ENCODE results near the gene WDFY2. TPM values are rescaled to one million over a fixed set of nuclear protein-coding genes. Genes with fewer than 3 reads are reported as not detected.

WDFY2 gene
- total RNA-seq, 1 donor from 2014 or later = 11.1 TPM

DNA sequence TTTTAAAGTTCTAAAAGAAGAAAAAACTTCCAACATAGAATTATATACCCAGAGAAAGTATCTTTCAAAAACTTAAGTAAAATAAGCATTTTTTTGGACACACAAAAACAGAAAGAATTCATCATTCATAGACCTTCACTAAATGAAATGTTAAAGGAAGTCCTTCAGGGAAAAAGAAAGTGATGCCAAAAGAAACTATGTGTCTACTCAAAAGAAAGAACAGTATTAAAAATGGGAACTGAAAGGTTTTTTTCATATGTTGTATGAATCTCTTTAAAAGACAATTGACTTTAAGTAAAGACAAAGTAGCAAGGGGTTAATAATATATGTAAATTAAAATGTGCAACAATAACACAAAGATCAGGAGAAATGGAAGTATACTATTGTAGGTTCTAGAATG is 123.2 kb downstream of the WDFY2 start:
- no peak overlapping the region for H3K4me3 Mint-ChIP-seq
- DNase-seq = no peak
- H3K9me3 Mint-ChIP-seq = peaks cover 13% of the 10 kb centered on the region
- H3K27ac Mint-ChIP-seq = no peak overlapping the region
- intact Hi-C loops (cut with micrococcal nuclease) = no loop called here
- H3K4me1 Mint-ChIP-seq = no peaks in the 10 kb centered on the region
- H3K27me3 Mint-ChIP-seq = no peaks in the 10 kb centered on the region
- H3K36me3 Mint-ChIP-seq (ENCODE audit: low read depth) = peaks cover 19% of the 10 kb centered on the region

DNA sequence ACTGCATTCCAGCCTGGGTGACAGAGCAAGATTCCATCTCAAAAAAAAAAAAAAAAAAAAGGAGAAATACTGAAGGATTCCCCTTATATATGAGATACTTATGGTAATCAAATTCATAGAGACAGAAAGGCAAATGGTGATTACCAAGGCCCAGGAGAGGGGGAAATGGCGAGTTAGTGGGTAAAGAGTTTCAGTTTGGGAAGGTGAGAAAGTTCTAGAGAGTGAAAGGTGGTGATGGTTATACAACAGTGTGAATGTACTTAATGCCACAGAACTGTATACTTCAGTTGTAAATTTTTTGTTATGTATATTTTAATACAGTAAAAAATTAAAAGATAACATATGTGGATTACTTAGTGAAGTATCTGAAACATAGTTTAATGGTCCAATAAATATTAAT is 129.5 kb downstream of the WDFY2 start:
- Mint-ChIP-seq H3K4me3 (no peak overlapping the region), H3K4me1 (no peaks in the 10 kb centered on the region), H3K27me3 (no peaks in the 10 kb centered on the region), H3K36me3 (ENCODE audit: low read depth) (peaks cover 3% of the 10 kb centered on the region), H3K9me3 (peaks cover 5% of the 10 kb centered on the region), H3K27ac (no peak overlapping the region)
- intact Hi-C loops (cut with micrococcal nuclease) = loop anchor here (10.0 kb wide), 1 partner anchor 51 kb away; no protein-coding TSS in a partner anchor
- DNase-seq = no peak

DNA sequence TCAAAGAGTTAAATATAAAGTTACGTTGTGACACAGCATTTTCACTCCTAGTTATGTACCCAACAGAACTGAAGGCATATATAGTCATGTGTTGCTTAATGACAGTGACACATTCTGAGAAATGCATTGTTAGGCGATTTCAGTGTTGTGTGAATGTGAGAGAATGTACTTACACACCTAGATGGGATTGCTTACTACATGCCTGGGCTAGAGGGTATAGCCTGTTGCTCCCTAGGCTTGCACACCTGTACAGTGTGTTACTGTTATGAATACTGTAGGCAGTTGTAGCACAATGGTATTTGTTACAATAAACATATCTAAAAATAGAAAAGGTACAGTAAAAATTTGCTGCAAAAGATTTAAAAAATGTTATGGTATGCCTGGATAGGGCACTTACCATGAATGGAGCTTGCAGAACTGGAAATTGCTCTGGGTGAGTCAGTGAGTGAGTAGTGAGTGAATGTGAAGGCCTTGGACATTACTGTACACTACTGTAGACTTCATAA is 130.5 kb downstream of the WDFY2 start:
- Mint-ChIP-seq H3K9me3 (peaks cover 5% of the 10 kb centered on the region), H3K27ac (no peak overlapping the region), H3K27me3 (no peaks in the 10 kb centered on the region), H3K36me3 (ENCODE audit: low read depth) (peaks cover 3% of the 10 kb centered on the region), H3K4me1 (no peaks in the 10 kb centered on the region), H3K4me3 (no peak overlapping the region)
- intact Hi-C loops (cut with micrococcal nuclease) = loop anchor here (10.0 kb wide), 1 partner anchor 50 kb away; no protein-coding TSS in a partner anchor
- no peak for DNase-seq

DNA sequence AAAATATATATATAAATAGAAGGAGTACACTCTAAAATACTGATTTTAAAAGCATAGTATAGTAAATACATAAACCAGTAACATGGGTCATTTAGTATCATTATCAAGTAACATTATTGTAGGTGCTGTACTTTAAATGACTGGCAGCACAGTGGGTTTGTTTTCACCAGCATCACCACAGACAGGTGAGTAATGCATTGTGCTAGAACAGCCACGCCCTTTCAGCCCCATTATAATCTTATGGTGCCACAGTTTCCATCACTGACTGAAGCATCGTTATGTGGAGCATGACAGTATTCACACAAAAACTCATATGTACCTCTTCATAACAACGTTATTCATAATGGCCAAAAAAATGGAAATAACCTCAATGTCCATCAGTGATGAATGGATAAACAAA is 131.4 kb downstream of the WDFY2 start:
- Mint-ChIP-seq H3K4me1 (no peaks in the 10 kb centered on the region), H3K27ac (no peak overlapping the region), H3K27me3 (no peaks in the 10 kb centered on the region), H3K4me3 (no peak overlapping the region), H3K36me3 (ENCODE audit: low read depth) (peaks cover 3% of the 10 kb centered on the region), H3K9me3 (peaks cover 3% of the 10 kb centered on the region)
- intact Hi-C loops (cut with micrococcal nuclease) = loop anchor here (10.0 kb wide), 1 partner anchor 49 kb away; no protein-coding TSS in a partner anchor
- no peak for DNase-seq

DNA sequence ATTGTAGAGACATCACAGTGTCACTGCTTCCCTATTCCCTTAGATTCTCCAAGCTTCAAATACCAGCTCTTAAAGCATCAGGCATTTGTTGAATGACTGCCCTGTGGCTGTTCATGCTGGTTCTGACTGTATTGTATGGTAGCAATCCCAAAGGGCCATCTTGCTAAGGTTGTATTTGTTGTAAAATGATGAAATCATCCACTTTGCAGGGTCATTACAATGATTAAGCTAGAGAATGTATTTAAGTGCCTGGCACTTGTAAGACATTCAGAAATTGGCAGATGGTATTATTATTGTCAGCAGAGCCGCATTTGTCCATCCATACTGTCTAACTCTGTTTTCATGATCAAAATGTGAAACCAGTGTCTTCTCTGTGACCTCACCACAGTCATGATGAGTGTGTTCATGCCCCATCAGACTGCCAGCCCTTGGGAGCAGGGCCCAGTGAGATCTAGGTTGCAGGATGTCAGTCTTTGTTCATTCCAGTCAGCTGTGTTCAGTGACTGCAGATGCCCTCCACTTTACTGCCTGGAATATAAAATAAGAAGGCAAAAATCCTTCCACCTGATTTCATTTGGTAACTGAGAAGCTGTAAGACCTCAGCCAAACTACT is 133.6 kb downstream of the WDFY2 start:
- H3K4me1 Mint-ChIP-seq = no peaks in the 10 kb centered on the region
- H3K27me3 Mint-ChIP-seq = no peaks in the 10 kb centered on the region
- H3K27ac Mint-ChIP-seq = no peak overlapping the region
- intact Hi-C loops (cut with micrococcal nuclease) = loop anchor here (10.0 kb wide), 1 partner anchor 47 kb away; no protein-coding TSS in a partner anchor
- no peaks in the 10 kb centered on the region for H3K9me3 Mint-ChIP-seq
- no peak for DNase-seq
- no peaks in the 10 kb centered on the region for H3K36me3 Mint-ChIP-seq (ENCODE audit: low read depth)
- no peak overlapping the region for H3K4me3 Mint-ChIP-seq

DNA sequence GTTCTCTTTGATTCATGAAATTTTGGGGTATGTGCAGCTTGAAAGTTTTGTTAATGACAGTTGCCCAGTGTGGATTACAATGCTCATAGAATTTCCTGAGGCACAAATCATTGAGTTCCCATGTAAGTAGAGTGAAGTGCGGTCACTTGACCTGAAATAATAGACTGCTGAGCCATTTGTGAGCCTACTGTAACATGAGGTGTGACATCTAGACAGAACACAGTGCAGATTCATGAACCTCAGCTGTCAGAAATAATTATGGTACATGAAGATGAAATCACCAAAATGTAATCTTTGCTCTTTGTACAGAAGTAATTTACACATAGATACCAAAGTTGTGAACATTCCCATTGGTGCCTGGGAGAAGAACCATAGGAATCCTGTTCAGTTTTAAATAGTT is 135.1 kb downstream of the WDFY2 start:
- Mint-ChIP-seq H3K27me3 (no peaks in the 10 kb centered on the region), H3K4me3 (no peak overlapping the region), H3K4me1 (no peaks in the 10 kb centered on the region), H3K27ac (no peak overlapping the region), H3K9me3 (no peaks in the 10 kb centered on the region), H3K36me3 (ENCODE audit: low read depth) (no peaks in the 10 kb centered on the region)
- no peak for DNase-seq
- intact Hi-C loops (cut with micrococcal nuclease) = loop anchor here (10.0 kb wide), 1 partner anchor 45 kb away; no protein-coding TSS in a partner anchor

DNA sequence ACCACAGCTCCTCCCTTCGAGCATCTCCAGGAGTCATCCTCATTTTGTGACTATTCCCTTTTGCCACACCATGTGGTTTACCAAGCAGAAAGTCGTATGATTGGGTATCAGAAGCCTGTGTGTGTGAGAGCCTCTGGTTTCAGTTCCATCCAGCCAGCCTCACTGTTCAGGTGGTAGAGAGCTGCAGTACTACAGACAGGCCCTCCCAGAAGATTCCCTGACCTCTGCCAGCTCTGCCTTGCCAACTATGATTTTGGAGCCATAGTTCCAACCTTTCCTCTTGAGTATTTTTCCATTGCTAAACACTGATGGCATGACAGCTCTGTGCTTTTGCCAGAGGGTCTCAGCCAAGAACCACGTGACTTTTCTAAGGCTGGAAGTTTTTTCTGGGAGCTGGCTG is 137.2 kb downstream of the WDFY2 start:
- no peak overlapping the region for H3K27ac Mint-ChIP-seq
- no peaks in the 10 kb centered on the region for H3K9me3 Mint-ChIP-seq
- no peaks in the 10 kb centered on the region for H3K4me1 Mint-ChIP-seq
- DNase-seq = no peak
- H3K36me3 Mint-ChIP-seq (ENCODE audit: low read depth) = peaks cover 2% of the 10 kb centered on the region
- H3K4me3 Mint-ChIP-seq = no peak overlapping the region
- intact Hi-C loops (cut with micrococcal nuclease) = no loop called here
- H3K27me3 Mint-ChIP-seq = no peaks in the 10 kb centered on the region

DNA sequence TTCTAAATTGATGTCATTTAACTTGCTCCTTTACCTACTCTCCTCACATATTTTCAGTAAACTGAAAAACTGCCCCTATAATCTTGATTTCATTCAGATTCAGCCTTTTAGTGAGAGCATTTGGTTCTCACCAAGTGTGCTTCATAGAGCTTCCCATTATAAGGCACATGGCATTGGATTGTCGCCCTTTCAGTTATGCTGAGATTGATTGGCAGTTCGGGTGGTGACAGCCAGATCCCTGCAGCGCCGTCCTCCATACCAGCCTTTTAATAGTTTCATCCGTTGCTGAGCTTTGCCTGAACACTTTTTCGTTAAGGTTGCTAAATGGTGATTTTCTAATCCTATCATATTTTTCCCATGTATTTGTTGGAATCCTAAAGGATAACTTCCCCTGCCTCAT is 139.3 kb downstream of the WDFY2 start:
- H3K4me3 Mint-ChIP-seq = no peak overlapping the region
- no peaks in the 10 kb centered on the region for H3K9me3 Mint-ChIP-seq
- no peak overlapping the region for H3K27ac Mint-ChIP-seq
- peaks cover 8% of the 10 kb centered on the region for H3K36me3 Mint-ChIP-seq (ENCODE audit: low read depth)
- intact Hi-C loops (cut with micrococcal nuclease) = no loop called here
- no peaks in the 10 kb centered on the region for H3K27me3 Mint-ChIP-seq
- H3K4me1 Mint-ChIP-seq = peaks cover 3% of the 10 kb centered on the region
- no peak for DNase-seq

DNA sequence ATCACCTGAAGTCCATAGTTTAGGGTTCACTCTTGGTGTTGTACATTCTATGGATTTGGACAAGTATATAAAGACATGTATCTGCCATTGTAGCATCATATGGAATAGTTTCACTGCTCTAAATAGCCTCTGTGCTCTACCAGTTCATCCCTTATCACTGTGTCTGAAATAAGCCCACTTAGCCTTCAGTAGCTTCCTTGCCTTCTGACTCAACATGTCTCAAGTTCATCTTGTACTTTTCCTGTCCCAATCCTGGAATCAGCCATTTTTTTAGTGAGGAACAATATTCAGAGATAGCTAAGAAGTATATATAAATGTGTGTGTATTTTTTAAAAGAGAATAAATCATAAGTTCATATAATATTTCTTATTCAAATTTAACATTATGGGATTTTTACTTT is 140.5 kb downstream of the WDFY2 start:
- Mint-ChIP-seq H3K27ac (no peak overlapping the region), H3K4me1 (peaks cover 3% of the 10 kb centered on the region), H3K36me3 (ENCODE audit: low read depth) (peaks cover 8% of the 10 kb centered on the region), H3K4me3 (no peak overlapping the region), H3K27me3 (no peaks in the 10 kb centered on the region), H3K9me3 (no peaks in the 10 kb centered on the region)
- intact Hi-C loops (cut with micrococcal nuclease) = no loop called here
- no peak for DNase-seq

DNA sequence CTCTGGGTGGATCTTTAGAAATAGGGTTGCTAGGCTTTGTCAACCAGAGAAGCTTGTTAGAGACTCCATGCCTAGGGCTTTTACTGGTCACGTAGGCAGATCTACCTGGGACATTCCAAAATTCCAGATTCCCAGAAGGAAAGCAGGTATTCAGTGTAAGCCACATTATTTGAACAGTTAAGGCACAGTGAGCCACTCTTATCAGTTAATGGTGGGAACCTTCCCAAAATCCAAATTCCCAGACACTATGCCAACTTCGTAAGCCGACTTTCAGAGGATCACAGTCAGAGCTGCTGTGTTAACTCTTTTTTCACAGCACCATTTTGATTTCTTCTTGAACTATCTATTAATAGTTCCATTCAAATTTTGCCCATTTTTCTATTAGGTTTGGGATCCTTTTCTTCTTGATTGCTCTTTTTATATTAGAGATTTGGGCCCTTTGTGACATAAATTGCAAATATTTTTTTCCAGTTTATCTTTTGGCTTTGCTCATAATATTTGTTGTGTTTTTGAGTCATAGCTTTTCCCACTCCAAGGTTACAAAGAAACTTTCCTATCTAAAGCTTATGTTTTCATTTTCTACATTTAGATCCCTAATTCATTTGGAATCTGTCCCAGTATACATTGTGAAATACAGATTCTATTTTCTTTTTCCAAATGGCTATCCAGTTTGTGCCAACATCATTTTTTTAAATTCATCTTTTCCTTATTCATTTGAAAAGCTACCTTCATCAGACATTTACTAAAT is 142.4 kb downstream of the WDFY2 start:
- no peak for DNase-seq
- peaks cover 10% of the 10 kb centered on the region for H3K36me3 Mint-ChIP-seq (ENCODE audit: low read depth)
- no peak overlapping the region for H3K4me3 Mint-ChIP-seq
- intact Hi-C loops (cut with micrococcal nuclease) = no loop called here
- no peak overlapping the region for H3K27ac Mint-ChIP-seq
- H3K4me1 Mint-ChIP-seq = peaks cover 5% of the 10 kb centered on the region
- H3K27me3 Mint-ChIP-seq = no peaks in the 10 kb centered on the region
- H3K9me3 Mint-ChIP-seq = no peaks in the 10 kb centered on the region

DNA sequence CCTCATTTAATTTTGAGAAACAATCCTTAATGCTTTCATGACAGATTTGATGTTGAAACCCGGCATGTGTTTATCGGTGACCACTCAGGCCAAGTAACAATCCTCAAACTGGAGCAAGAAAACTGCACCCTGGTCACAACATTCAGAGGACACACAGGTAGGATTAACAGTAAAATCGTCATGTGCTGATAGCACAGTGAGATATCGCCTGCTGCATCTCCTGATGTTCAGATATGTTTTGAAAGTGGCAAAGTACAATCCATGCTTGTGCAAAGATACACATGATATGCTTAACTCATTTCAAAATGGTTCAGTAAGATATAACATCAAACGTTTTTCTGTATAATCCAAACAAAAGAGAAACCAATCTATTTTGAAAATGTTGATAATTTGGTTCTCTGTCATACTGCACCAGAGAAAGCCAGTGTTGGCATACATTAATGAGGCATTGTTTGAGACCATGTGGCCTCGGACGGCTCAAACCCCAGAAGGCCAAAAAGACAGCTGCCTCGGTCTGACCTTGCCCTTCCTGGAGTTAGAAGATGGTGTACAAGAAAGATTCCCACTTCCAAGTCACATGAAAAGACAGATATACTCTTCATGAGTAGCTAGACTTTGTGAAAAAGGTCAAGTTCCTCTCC is 143.5 kb downstream of the WDFY2 start:
- Mint-ChIP-seq H3K4me1 (peaks cover 5% of the 10 kb centered on the region), H3K27ac (no peak overlapping the region), H3K9me3 (no peaks in the 10 kb centered on the region), H3K4me3 (no peak overlapping the region), H3K36me3 (ENCODE audit: low read depth) (peaks cover 14% of the 10 kb centered on the region), H3K27me3 (no peaks in the 10 kb centered on the region)
- intact Hi-C loops (cut with micrococcal nuclease) = no loop called here
- no peak for DNase-seq

DNA sequence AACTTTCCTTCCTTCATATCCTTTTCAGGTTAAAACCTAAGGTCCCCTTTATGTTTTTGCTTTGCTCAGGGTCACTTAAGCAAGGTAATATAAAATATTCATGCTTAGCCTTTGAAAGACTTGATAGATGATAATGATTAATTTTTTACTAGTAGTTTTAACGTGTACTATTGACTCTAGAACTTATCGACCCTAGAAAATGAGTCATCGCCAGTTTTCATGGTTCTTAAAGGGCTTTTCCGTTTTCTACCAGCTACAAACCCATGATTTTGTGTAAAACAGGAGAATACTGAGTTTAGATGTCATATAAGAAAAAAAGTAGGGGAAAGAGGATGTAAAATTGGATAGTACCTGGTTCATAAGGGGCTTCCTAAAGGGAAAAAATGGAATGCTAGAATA is 144.0 kb downstream of the WDFY2 start:
- Mint-ChIP-seq H3K4me3 (no peak overlapping the region), H3K27me3 (no peaks in the 10 kb centered on the region), H3K4me1 (peaks cover 6% of the 10 kb centered on the region), H3K36me3 (ENCODE audit: low read depth) (peaks cover 14% of the 10 kb centered on the region), H3K27ac (no peak overlapping the region), H3K9me3 (no peaks in the 10 kb centered on the region)
- intact Hi-C loops (cut with micrococcal nuclease) = no loop called here
- DNase-seq = no peak

DNA sequence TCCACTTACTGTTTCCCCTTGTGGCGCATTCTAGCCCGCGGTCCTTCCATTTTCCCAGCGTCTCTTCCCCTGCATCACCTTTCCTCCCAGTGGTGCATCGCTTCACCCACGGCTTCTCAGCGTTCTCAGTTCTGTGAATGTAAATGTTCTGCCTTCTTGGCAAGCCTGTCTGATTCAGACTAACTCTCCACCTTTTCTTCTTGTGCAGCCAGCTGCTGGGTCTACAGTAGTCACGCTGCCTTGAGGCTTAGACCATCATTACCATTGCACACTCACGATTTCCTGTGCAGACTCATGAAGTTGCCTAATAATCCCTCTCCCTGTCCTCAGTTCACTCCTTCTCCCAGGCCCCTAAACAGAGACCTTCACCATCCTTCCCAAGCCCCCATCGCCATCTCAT is 144.7 kb downstream of the WDFY2 start:
- no peak for DNase-seq
- no peaks in the 10 kb centered on the region for H3K27me3 Mint-ChIP-seq
- peaks cover 11% of the 10 kb centered on the region for H3K4me1 Mint-ChIP-seq
- H3K27ac Mint-ChIP-seq = no peak overlapping the region
- peaks cover 14% of the 10 kb centered on the region for H3K36me3 Mint-ChIP-seq (ENCODE audit: low read depth)
- H3K4me3 Mint-ChIP-seq = no peak overlapping the region
- intact Hi-C loops (cut with micrococcal nuclease) = no loop called here
- H3K9me3 Mint-ChIP-seq = no peaks in the 10 kb centered on the region

All from activated CD4-positive, alpha-beta T cell treated with anti-CD3 and anti-CD28 coated beads, Interleukin-2, amount 10 ng/mL, durations not matched to agents 24 days and 14 days (primary cell).